ENCODE measurements around the gene CD40LG.

CD40LG gene

GRCh38 chrX:136691028-136691809 lies 43.3 kb downstream of the CD40LG start:
- peaks cover 24% of the 10 kb centered on the region for H3K4me1 ChIP-seq
- peaks cover 80% of the 10 kb centered on the region for H3K27me3 ChIP-seq
- H3K4me2 ChIP-seq = no peak overlapping the region
- H3K9ac ChIP-seq = no peak overlapping the region
- no peaks in the 10 kb centered on the region for H3K36me3 ChIP-seq
- H3K27ac ChIP-seq = no peak overlapping the region
- no peak for TF ChIP-seq Cebpa-rat (IDR thresholded peaks at IDR 0.05)
- H3K4me3 ChIP-seq = no peak overlapping the region
- H3K9me3 ChIP-seq = no peaks in the 10 kb centered on the region
- peaks cover 6% of the 10 kb centered on the region; the same call in 1 of the 2 replicates for H4K20me1 ChIP-seq

GRCh38 chrX:136692271-136692670 lies 44.3 kb downstream of the CD40LG start:
- Histone ChIP-seq H3K4me3 (no peak overlapping the region), H3K4me2 (no peak overlapping the region), H3K4me1 (peaks cover 24% of the 10 kb centered on the region), H4K20me1 (peaks cover 6% of the 10 kb centered on the region; the same call in 1 of the 2 replicates), H3K9ac (no peak overlapping the region), H3K27me3 (peaks cover 87% of the 10 kb centered on the region), H3K27ac (no peak overlapping the region), H3K36me3 (no peaks in the 10 kb centered on the region), H3K9me3 (no peaks in the 10 kb centered on the region)
- TF ChIP-seq Cebpa-rat (IDR thresholded peaks at IDR 0.05) = no peak

- Histone ChIP-seq H4K20me1 (peaks cover 6% of the 10 kb centered on the region; the same call in 1 of the 2 replicates), H3K36me3 (no peaks in the 10 kb centered on the region), H3K4me3 (no peak overlapping the region), H3K4me2 (peak overlapping the region; percentile 14; the same call in 1 of the 2 replicates), H3K27ac (no peak overlapping the region), H3K27me3 (peaks cover 81% of the 10 kb centered on the region), H3K9me3 (no peaks in the 10 kb centered on the region), H3K9ac (no peak overlapping the region), H3K4me1 (peaks cover 19% of the 10 kb centered on the region)
- no peak for TF ChIP-seq Cebpa-rat (IDR thresholded peaks at IDR 0.05)
These were observed 46.6 kb downstream of the CD40LG start for GRCh38 chrX:136694431-136695087.

- peaks cover 6% of the 10 kb centered on the region; the same call in 1 of the 2 replicates for H4K20me1 ChIP-seq
- H3K27me3 ChIP-seq = peaks cover 66% of the 10 kb centered on the region
- no peak for TF ChIP-seq Cebpa-rat (IDR thresholded peaks at IDR 0.05)
- no peaks in the 10 kb centered on the region for H3K36me3 ChIP-seq
- no peak overlapping the region for H3K4me2 ChIP-seq
- no peak overlapping the region for H3K27ac ChIP-seq
- peaks cover 16% of the 10 kb centered on the region for H3K9me3 ChIP-seq
- H3K4me3 ChIP-seq = no peak overlapping the region
- H3K9ac ChIP-seq = no peak overlapping the region
- peaks cover 10% of the 10 kb centered on the region for H3K4me1 ChIP-seq
These were observed 49.2 kb downstream of the CD40LG start for GRCh38 chrX:136697156-136697555.

GRCh38 chrX:136708348-136708747 lies 60.4 kb downstream of the CD40LG start:
- no peak for TF ChIP-seq Cebpa-rat (IDR thresholded peaks at IDR 0.05)
- H3K27ac ChIP-seq = no peak overlapping the region
- H3K4me2 ChIP-seq = no peak overlapping the region
- H4K20me1 ChIP-seq = peaks cover 12% of the 10 kb centered on the region; the same call in 1 of the 2 replicates
- H3K4me1 ChIP-seq = 0 out of 2 replicates have a peak, but pooled peaks cover 4% of the 10 kb centered on the region
- no peak overlapping the region for H3K9ac ChIP-seq
- H3K4me3 ChIP-seq = no peak overlapping the region
- H3K9me3 ChIP-seq = no peaks in the 10 kb centered on the region
- peaks cover 11% of the 10 kb centered on the region; the same call in 1 of the 2 replicates for H3K36me3 ChIP-seq
- H3K27me3 ChIP-seq = peaks cover 72% of the 10 kb centered on the region

Data from BLaER1 (cell line).